Trophoblast cell (in vitro differentiated cells and primary cell): ENCODE data around the gene CCDC142.
"Not testable (repeated sequence)": the region's sequence is repeated elsewhere in the genome, so short reads cannot be mapped to it uniquely, and the experiment has no call there.

Experiments
- DNase-seq, 2 donors: peaks; one replicate each; pipeline ENCODE4 v3.0.0-alpha.2; 2016
- H2AFZ ChIP-seq: 2 replicates; pipeline ENCODE4 v1.6.1; 2013; ENCODE audit warnings: low read length, moderate library complexity, mild to moderate bottlenecking; ENCODE audit not compliant: insufficient read depth, poor library complexity
- H2AK5ac ChIP-seq: 2 replicates; pipeline ENCODE4 v1.6.1; 2013; ENCODE audit warnings: mild to moderate bottlenecking, low read length
- H2BK120ac ChIP-seq: 2 replicates; pipeline ENCODE4 v1.6.1; 2013; ENCODE audit warnings: low read length, mild to moderate bottlenecking, moderate library complexity; ENCODE audit not compliant: insufficient read depth, poor library complexity
- H2BK12ac ChIP-seq: 2 replicates; pipeline ENCODE4 v1.6.1; 2013; ENCODE audit warnings: mild to moderate bottlenecking, low read length, moderate library complexity
- H2BK5ac ChIP-seq: 2 replicates; pipeline ENCODE4 v1.6.1; 2013; ENCODE audit warnings: low read length, low read depth, moderate library complexity, mild to moderate bottlenecking; ENCODE audit not compliant: poor library complexity
- H3K14ac ChIP-seq: 2 replicates; pipeline ENCODE4 v1.6.1; 2013; ENCODE audit warnings: mild to moderate bottlenecking, low read length
- H3K18ac ChIP-seq: 2 replicates; pipeline ENCODE4 v1.6.1; 2013; ENCODE audit warnings: mild to moderate bottlenecking, low read length
- H3K23ac ChIP-seq: 2 replicates; pipeline ENCODE4 v1.6.1; 2013; ENCODE audit warnings: low read length
- H3K27ac ChIP-seq: 2 replicates; pipeline ENCODE4 v1.5.1; 2013; ENCODE audit warnings: low read depth, mild to moderate bottlenecking, inconsistent platforms, low read length, moderate library complexity
- H3K27me3 ChIP-seq: 2 replicates; pipeline ENCODE4 v1.6.1; 2013; ENCODE audit warnings: inconsistent platforms, mild to moderate bottlenecking, low read length, moderate library complexity; ENCODE audit not compliant: insufficient read depth
- H3K36me3 ChIP-seq, 2 experiments: 1 replicate in 1 of 2; 2 replicates in 1 of 2; pipeline ENCODE4 v1.6.1; 2013; ENCODE audit warnings: low read length in 2 of 2, mild to moderate bottlenecking in 2 of 2, moderate library complexity in 1 of 2; ENCODE audit not compliant: insufficient read depth in 2 of 2, control insufficient read depth in 1 of 2
- H3K4ac ChIP-seq: 2 replicates; pipeline ENCODE4 v1.6.1; 2013; ENCODE audit warnings: low read depth, mild to moderate bottlenecking, low read length, moderate library complexity
- H3K4me1 ChIP-seq, 2 experiments: 1 replicate in 1 of 2; 2 replicates in 1 of 2; pipeline ENCODE4 v1.6.1; 2013; ENCODE audit warnings: low read length in 2 of 2, mild to moderate bottlenecking in 2 of 2, moderate library complexity in 1 of 2; ENCODE audit not compliant: insufficient read depth in 2 of 2, control insufficient read depth in 1 of 2
- H3K4me2 ChIP-seq: 2 replicates; pipeline ENCODE4 v1.6.1; 2013; ENCODE audit warnings: inconsistent platforms, mild to moderate bottlenecking, low read length, moderate library complexity
- H3K4me3 ChIP-seq: 2 replicates; pipeline ENCODE4 v1.5.1; 2013; ENCODE audit warnings: mild to moderate bottlenecking, low read depth, low read length, inconsistent platforms
- H3K79me1 ChIP-seq: one replicate; pipeline ENCODE4 v1.6.1; 2013; ENCODE audit warnings: low read length
- H3K79me2 ChIP-seq: 2 replicates; pipeline ENCODE4 v1.6.1; 2013; ENCODE audit warnings: low read length, mild to moderate bottlenecking; ENCODE audit not compliant: control insufficient read depth, insufficient read depth, poor library complexity
- H3K9ac ChIP-seq: 2 replicates; pipeline ENCODE4 v1.6.1; 2013; ENCODE audit warnings: mild to moderate bottlenecking, low read length
- H3K9me3 ChIP-seq: 2 replicates; pipeline ENCODE4 v1.6.1; 2013; ENCODE audit warnings: low read depth, mild to moderate bottlenecking, control low read depth, inconsistent platforms, low read length; ENCODE audit not compliant: insufficient read depth
- H4K12ac ChIP-seq: 2 replicates; pipeline ENCODE4 v1.6.1; 2013; ENCODE audit warnings: low read depth, mild to moderate bottlenecking, low read length, moderate library complexity
- H4K8ac ChIP-seq: 2 replicates; pipeline ENCODE4 v1.6.1; 2013; ENCODE audit warnings: low read depth, mild to moderate bottlenecking, low read length, moderate library complexity
- H4K91ac ChIP-seq: one replicate; pipeline ENCODE4 v1.6.1; 2013; ENCODE audit warnings: low read depth, mild to moderate bottlenecking, low read length, moderate library complexity
- WGBS: extraction: QIAGEN DNeasy Blood & Tissue Kit; methylation state at CpG from one replicate; pipeline ENCODE4 v1.1.7; 2013; ENCODE audit warnings: missing lambda C conversion rate; ENCODE audit not compliant: insufficient read length, insufficient coverage; ENCODE audit errors: extremely low coverage; 5-methylcytosine and 5-hydroxymethylcytosine counted together

The CCDC142 gene

DNA sequence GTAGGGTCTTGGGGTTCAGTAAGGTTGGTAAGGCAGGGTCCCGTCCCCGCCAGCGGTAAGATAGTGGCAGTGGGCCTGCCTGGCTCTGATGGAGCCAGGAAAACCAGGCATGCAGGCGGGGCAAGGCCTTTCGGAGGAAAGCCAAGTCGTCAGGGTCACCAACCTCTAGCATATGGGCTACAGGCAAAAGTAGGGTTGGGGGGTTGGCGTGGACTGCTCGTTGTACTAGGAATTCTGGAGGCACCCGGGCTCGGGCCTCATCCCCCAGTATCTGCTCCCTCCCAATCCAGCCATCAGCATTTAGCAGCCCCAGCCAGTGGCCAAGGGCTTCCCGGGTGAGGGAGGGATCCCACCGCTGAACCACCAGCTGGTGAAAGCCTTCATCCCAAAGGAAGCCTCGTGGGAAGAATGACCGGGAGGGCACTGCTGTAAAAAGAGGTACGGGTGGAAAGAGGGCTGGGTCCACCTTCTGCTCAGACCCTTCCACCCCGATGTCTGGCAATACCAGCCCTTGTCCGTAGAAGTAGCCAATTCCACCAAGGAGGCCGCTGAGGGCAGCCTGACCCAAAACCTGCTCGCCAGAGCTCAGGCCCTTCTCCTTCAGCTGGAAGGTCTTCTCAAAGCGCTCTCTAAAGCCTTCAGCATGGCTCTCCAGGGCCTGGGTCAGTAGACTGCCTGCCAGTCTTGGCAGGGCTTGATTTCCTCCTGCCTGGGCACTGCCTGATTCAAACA, 20.6 kb downstream of the CCDC142 start:
- Histone ChIP-seq H3K4me2 (no peak overlapping the region), H3K23ac (no peak overlapping the region), H3K18ac (no peak overlapping the region), H3K9me3 (peaks cover 5% of the 10 kb centered on the region), H3K4me1 (peaks cover 6 to 12% of the 10 kb centered on the region in 2 experiments), H3K79me2 (peaks cover 19% of the 10 kb centered on the region), H3K27ac (no peak overlapping the region), H3K14ac (no peak overlapping the region), H2AFZ (no peak overlapping the region), H4K8ac (no peak overlapping the region), H3K79me1 (peaks cover 19% of the 10 kb centered on the region), H3K36me3 (peaks cover 34 to 36% of the 10 kb centered on the region in 2 experiments), H4K91ac (no peak overlapping the region), H3K4me3 (no peak overlapping the region), H2BK12ac (no peak overlapping the region), H3K27me3 (no peaks in the 10 kb centered on the region), H2AK5ac (no peak overlapping the region), H3K9ac (no peak overlapping the region), H2BK120ac (no peak overlapping the region), H2BK5ac (no peak overlapping the region), H4K12ac (no peak overlapping the region), H3K4ac (no peak overlapping the region)
- no CpG with 5 or more reads among the region's 20 CpGs for WGBS
- no peak for DNase-seq

- Histone ChIP-seq H3K27me3 (no peaks in the 10 kb centered on the region), H3K4me1 (peaks cover 6 to 12% of the 10 kb centered on the region in 2 experiments), H3K36me3 (peaks cover 34 to 36% of the 10 kb centered on the region in 2 experiments), H3K79me1 (peaks cover 21% of the 10 kb centered on the region), H3K18ac (no peak overlapping the region), H3K9me3 (peaks cover 5% of the 10 kb centered on the region), H2AK5ac (no peak overlapping the region), H3K14ac (no peak overlapping the region), H4K8ac (no peak overlapping the region), H3K4me3 (no peak overlapping the region), H2BK120ac (no peak overlapping the region), H3K79me2 (peaks cover 19% of the 10 kb centered on the region), H3K23ac (no peak overlapping the region), H3K4ac (no peak overlapping the region), H4K91ac (no peak overlapping the region), H2BK12ac (no peak overlapping the region), H3K4me2 (no peak overlapping the region), H2AFZ (no peak overlapping the region), H3K27ac (no peak overlapping the region), H3K9ac (no peak overlapping the region), H2BK5ac (no peak overlapping the region), H4K12ac (no peak overlapping the region)
- no peak for DNase-seq
- no CpG with 5 or more reads among the region's 27 CpGs for WGBS
Measured at GRCh38 chr2:74461187-74462053, 21.4 kb downstream of the CCDC142 start.

GRCh38 chr2:74460187-74460586, 22.6 kb downstream of the CCDC142 start:
- Histone ChIP-seq H3K79me1 (peaks cover 21% of the 10 kb centered on the region), H3K79me2 (peaks cover 19% of the 10 kb centered on the region), H3K4me1 (peaks cover 11 to 18% of the 10 kb centered on the region in 2 experiments), H3K36me3 (peaks cover 34 to 36% of the 10 kb centered on the region in 2 experiments)
- H4K91ac ChIP-seq, H4K12ac ChIP-seq, H3K27me3 ChIP-seq, H3K14ac ChIP-seq, H3K23ac ChIP-seq, H3K4me3 ChIP-seq, H3K9ac ChIP-seq, H4K8ac ChIP-seq, H3K4ac ChIP-seq, H2AK5ac ChIP-seq, H2BK120ac ChIP-seq, H2AFZ ChIP-seq, H3K18ac ChIP-seq, H2BK5ac ChIP-seq, H3K9me3 ChIP-seq, H3K4me2 ChIP-seq, H3K27ac ChIP-seq, DNase-seq, H2BK12ac ChIP-seq: not testable (repeated sequence)
- WGBS, result no CpG with 5 or more reads among the region's 10 CpGs

GRCh38 chr2:74459503-74460118, 23.2 kb downstream of the CCDC142 start:
- not testable (repeated sequence) for H4K91ac ChIP-seq, H2BK5ac ChIP-seq, H2BK120ac ChIP-seq, H3K14ac ChIP-seq, DNase-seq, H3K18ac ChIP-seq, H2BK12ac ChIP-seq, H3K27ac ChIP-seq, H3K23ac ChIP-seq, H3K27me3 ChIP-seq, H2AFZ ChIP-seq, H3K4me3 ChIP-seq, H3K9me3 ChIP-seq
- H4K8ac ChIP-seq, result peak overlapping the region; percentile 23
- H3K79me2 ChIP-seq, result peaks cover 14% of the 10 kb centered on the region
- peaks cover 16% of the 10 kb centered on the region for H3K79me1 ChIP-seq
- peak overlapping the region; percentile 78 for H3K4me2 ChIP-seq
- H3K4me1 ChIP-seq, result peaks cover 11 to 19% of the 10 kb centered on the region in 2 experiments
- peak overlapping the region; percentile 28 for H3K4ac ChIP-seq
- H3K9ac ChIP-seq, result peak overlapping the region; percentile 5
- peak overlapping the region; percentile 55 for H4K12ac ChIP-seq
- peak overlapping the region; percentile 30 for H2AK5ac ChIP-seq
- 100% methylated on average over 1 of the region's 13 CpGs for WGBS
- peaks cover 34% of the 10 kb centered on the region in 2 experiments for H3K36me3 ChIP-seq
